GM19452 (cell line): ENCODE measurements around the gene AOC1.

Experiments
- ATAC-seq: cut with Tn5 transposase; IDR thresholded peaks from one replicate; pipeline ENCODE4 v1.9.1; 2021; ENCODE audit not compliant: unreplicated experiment

AOC1 gene

DNA sequence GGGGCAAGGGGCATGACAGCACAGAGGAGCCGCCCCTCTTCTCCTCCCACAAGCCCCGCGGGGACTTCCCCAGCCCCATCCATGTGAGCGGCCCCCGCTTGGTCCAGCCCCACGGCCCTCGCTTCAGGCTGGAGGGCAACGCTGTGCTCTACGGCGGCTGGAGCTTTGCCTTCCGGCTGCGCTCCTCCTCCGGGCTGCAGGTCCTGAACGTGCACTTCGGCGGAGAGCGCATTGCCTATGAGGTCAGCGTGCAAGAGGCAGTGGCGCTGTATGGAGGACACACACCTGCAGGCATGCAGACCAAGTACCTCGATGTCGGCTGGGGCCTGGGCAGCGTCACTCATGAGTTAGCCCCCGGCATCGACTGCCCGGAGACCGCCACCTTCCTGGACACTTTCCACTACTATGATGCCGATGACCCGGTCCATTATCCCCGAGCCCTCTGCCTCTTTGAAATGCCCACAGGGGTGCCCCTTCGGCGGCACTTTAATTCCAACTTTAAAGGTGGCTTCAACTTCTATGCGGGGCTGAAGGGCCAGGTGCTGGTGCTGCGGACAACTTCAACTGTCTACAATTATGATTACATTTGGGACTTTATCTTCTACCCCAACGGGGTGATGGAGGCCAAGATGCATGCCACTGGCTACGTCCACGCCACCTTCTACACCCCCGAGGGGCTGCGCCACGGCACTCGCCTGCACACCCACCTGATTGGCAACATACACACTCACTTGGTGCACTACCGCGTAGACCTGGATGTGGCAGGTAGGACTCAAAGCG lies 5.1 kb downstream of the AOC1 start:
- no peak for ATAC-seq

- no peak for ATAC-seq
Measured at GRCh38 chr7:150858236-150859197, 6.2 kb downstream of the AOC1 start.

- no peak for ATAC-seq
Measured at GRCh38 chr7:150860291-150860977, 8.1 kb downstream of the AOC1 start.

DNA sequence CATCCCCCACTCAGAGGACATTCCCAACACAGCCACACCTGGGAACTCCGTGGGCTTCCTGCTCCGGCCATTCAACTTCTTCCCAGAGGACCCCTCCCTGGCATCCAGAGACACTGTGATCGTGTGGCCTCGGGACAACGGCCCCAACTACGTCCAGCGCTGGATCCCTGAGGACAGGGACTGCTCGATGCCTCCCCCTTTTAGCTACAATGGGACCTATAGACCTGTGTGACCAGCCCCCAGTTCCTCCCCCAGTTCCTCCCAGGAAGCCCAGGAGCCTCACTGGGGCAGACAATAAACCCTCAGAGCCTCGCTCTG lies 8.6 kb downstream of the AOC1 start:
- no peak for ATAC-seq

GRCh38 chr7:150862356-150862755 lies 10.0 kb downstream of the AOC1 start:
- no peak for ATAC-seq

GRCh38 chr7:150863946-150864345 lies 11.6 kb downstream of the AOC1 start:
- ATAC-seq = no peak

DNA sequence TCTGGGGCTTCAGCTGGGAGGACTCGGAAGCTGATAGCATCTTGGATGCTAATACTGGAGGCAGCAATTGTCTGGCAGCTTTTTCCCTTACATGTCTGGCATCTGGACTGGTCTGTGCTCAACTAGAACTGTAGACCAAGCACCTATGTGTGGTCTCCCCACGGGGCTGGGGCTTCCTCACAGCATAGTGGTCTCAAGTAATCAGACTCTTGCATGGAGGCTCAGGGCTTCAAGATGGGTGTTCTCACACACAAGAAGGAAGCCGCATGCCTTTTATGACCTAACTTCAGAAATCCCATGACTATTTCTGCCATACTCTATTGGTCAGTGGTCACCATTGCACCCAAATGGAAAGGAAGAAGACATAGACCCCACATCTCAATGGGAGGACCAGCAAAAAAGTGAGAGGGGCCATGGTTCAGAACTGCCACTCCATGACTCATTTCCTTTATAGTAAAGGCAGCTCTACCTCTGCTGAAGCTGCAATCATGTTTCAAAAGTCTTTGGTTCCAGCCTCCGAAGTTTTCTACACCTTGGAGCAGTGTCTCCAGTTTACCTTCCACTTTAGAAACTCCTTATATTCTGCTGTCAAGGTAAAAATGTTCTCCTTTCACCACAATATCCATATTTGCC lies 14.7 kb downstream of the AOC1 start:
- no peak for ATAC-seq

DNA sequence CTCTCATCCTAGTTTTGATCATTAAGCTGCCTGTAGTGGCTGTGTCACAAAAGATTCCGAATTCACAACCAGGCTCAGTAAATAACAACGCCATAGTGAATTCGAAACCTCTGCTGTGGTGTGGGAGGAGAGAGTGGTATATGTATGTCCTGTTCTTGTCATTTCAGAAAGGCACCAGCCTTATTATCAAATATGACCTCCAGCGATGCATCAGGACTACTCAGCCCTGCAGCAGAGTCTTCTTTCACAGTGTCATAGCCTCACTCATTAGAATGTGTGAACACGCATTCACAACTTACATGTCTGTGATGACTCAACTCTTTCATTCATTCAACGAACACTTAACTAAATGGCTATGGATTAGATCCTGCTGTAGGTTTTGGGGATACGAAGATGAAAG lies 15.3 kb downstream of the AOC1 start:
- no peak for ATAC-seq

GRCh38 chr7:150869467-150869866 lies 17.1 kb downstream of the AOC1 start:
- ATAC-seq = no peak

- ATAC-seq = no peak
Measured at GRCh38 chr7:150871601-150872000, 19.3 kb downstream of the AOC1 start.

- no peak for ATAC-seq
Measured at GRCh38 chr7:150874401-150875198, 22.3 kb downstream of the AOC1 start.

GRCh38 chr7:150875791-150876190 lies 23.5 kb downstream of the AOC1 start:
- no peak for ATAC-seq

GRCh38 chr7:150876817-150877526 lies 24.7 kb downstream of the AOC1 start:
- ATAC-seq = no peak

DNA sequence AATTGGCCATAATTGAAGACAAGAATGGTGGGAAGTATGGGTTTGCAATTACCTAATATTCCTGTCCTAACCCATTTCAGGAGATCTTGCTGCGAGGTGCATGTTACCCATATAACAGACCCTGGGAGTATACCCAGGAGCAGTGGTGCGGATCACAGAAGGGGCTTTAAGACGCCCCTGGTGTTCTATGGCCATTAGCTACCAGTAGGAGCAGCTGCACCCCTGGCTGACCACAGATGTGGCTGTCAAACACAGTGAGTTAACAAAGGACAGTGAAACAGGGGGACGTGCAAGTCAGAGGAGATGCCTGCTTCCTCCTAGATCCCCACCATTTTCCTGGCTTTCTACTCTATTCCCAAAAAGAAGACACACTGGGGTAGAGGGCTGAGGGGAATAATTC lies 25.2 kb downstream of the AOC1 start:
- no peak for ATAC-seq

DNA sequence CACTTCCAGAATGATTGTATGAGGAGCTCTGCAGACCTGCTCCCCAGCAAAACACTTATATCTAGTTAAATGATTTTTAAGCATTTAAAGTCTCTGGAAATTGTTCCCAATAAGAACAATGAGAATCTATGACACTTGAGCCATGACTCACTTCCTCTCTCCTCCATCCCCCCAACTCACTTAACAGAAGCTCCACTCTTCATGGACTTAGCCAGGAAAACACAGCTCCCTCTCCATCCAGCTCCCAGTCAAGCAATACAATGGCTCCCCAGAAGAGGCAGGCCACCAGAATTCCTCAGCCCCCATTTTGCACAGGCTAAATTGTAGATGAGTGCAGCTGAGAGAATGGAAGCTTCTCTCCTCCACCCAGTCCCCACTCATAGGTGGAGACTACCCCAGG lies 27.0 kb downstream of the AOC1 start:
- no peak for ATAC-seq

DNA sequence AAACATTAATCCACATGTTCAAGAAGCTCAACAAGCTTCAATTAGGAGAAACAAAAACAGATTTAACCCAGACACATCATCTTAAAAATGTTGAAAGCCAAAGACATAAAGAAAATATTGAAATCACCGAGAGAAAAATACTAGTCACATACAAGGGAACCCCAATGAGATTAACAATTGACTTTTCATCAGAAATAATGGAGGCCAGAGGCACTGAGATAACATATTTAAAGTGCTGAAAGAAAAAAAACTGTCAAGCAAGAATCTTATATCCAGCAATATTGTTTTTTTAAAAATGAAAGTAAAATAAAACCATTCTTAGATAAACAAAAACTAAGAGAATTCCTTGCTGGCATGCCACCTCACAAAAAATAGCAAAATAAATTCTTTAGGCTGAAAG lies 28.9 kb downstream of the AOC1 start:
- no peak for ATAC-seq

- ATAC-seq = no peak
Measured at GRCh38 chr7:150890853-150891584, 38.7 kb downstream of the AOC1 start.

DNA sequence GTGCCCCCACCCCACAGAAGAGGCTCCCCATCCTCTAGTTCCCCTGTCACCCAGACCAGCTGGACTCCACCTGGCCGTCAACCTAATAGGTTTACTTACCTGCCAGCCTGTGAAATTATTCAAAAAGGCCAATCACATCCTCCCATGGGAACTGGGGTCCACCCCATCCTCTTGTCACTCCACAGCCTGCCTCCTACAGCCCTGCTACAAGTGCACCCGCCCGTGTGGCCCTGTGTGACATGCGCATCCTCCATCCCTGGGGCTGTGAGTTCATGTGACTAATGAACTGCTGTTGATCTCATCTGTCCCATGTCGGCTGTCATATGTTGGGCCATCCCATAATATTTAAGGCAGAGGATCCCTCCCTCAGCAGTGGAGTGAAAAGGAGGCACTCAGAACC lies 39.4 kb downstream of the AOC1 start:
- no peak for ATAC-seq

- no peak for ATAC-seq
Measured at GRCh38 chr7:150895809-150896208, 43.5 kb downstream of the AOC1 start.
